Fibroblast of mammary gland (primary cell): ENCODE measurements around the gene MBOAT7.
"Not testable (repeated sequence)": the region's sequence is repeated elsewhere in the genome, so short reads cannot be mapped to it uniquely, and the experiment has no call there.

Experiments
- DNase-seq: peaks from one replicate; pipeline ENCODE4 v3.0.0-alpha.2; 2010; ENCODE audit warnings: low read depth
- H3K4me3 ChIP-seq: 2 replicates; pipeline ENCODE4 v1.5.1; 2011; ENCODE audit warnings: low read depth, mild to moderate bottlenecking, low read length, moderate library complexity; ENCODE audit not compliant: control insufficient read depth
- TF ChIP-seq, protein P1 (sequence below): conservative IDR thresholded peaks from 2 replicates; pipeline ENCODE4 v1.5.1; 2011; ENCODE audit warnings: low read depth, low read length, inconsistent platforms; ENCODE audit not compliant: control insufficient read depth, insufficient read depth

Gene MBOAT7

GRCh38 chr19:54197121-54197520 lies 7.7 kb upstream of the MBOAT7 start:
- TF ChIP-seq, protein P1, sequence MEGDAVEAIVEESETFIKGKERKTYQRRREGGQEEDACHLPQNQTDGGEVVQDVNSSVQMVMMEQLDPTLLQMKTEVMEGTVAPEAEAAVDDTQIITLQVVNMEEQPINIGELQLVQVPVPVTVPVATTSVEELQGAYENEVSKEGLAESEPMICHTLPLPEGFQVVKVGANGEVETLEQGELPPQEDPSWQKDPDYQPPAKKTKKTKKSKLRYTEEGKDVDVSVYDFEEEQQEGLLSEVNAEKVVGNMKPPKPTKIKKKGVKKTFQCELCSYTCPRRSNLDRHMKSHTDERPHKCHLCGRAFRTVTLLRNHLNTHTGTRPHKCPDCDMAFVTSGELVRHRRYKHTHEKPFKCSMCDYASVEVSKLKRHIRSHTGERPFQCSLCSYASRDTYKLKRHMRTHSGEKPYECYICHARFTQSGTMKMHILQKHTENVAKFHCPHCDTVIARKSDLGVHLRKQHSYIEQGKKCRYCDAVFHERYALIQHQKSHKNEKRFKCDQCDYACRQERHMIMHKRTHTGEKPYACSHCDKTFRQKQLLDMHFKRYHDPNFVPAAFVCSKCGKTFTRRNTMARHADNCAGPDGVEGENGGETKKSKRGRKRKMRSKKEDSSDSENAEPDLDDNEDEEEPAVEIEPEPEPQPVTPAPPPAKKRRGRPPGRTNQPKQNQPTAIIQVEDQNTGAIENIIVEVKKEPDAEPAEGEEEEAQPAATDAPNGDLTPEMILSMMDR, result no peak

GRCh38 chr19:54196536-54196935 lies 7.2 kb upstream of the MBOAT7 start:
- H3K4me3 ChIP-seq, result no peak overlapping the region
- TF ChIP-seq, protein P1, result no peak
- no peak for DNase-seq

More at GRCh38 chr19:54197121-54197520, 7.7 kb upstream of the MBOAT7 start:
- DNase-seq, result no peak
- no peak overlapping the region for H3K4me3 ChIP-seq

DNA sequence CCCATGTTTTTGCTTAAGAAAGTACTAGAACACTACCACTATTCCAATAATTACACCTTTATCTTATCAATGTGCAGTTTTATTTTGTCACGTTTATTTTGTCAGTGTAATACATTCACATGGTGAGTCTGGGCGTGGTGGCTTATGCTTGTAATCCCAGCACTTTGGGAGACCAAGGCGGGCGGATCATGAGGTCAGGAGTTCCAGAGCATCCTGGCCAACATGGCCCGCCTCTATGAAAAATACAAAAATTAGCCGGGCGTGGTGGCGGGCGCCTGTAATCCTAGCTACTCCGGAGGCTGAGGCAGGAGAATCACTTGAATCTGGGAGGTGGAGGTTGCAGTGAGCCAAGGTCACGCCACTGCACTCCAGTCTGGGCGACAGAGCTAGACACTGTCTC lies 5.1 kb upstream of the MBOAT7 start:
- not testable (repeated sequence) for H3K4me3 ChIP-seq, DNase-seq

DNA sequence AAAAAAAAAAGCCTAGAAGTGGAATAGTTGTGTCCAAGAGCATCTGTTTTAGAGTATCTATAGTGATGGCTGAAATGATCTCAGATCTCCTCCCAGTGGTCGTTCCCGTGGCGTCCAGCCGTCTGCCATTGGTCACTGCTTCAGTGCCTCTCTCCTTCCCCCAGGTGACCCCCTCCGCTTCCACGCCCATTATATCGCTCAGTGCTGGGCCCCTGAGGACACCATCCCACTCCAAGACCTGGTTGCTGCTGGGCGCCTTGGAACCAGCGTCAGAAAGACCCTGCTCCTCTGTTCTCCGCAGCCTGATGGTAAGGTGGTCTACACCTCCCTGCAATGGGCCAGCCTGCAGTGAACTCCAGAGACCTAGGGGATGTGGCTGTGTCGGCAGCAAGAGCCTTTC lies 3.6 kb upstream of the MBOAT7 start:
- no peak overlapping the region for H3K4me3 ChIP-seq
- DNase-seq, result no peak
- TF ChIP-seq, protein P1, result no peak

- TF ChIP-seq, protein P1, result no peak
- no peak for DNase-seq
- H3K4me3 ChIP-seq, result peak overlapping the region; percentile 74
Observed at GRCh38 chr19:54191811-54192453, 2.6 kb upstream of the MBOAT7 start.

DNA sequence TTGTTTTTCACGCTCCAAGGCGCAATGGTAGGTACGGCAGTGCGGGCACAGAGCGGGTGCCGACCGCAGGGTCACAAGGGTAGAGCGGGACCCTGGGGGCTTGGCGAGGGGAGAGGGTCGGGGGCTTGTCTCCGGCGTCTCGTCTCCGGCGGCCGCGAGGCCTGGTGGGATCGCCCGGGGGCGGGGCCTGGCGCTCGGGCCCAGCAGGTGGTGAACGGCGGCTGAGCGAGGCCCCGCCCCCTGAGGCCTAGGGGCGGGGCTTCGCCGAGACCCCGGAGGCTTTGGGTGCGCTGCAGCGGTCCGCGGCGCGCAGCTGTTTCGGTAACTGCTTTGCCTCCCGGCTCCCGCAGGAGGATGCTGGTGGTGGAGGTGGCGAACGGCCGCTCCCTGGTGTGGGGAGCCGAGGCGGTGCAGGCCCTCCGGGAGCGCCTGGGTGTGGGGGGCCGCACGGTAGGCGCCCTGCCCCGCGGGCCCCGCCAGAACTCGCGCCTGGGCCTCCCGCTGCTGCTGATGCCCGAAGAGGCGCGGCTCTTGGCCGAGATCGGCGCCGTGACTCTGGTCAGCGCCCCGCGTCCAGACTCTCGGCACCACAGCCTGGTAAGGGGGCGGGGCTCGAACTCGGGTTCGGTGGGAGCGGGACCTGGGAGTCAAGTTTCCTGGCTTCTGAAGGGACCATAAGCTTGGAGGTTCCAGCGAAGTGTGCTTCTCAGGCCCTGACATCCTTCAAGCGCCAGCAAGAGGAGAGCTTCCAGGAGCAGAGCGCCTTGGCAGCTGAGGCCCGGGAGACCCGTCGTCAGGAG lies 1.8 kb upstream of the MBOAT7 start, which contains the start of gene TSEN34:
TSEN34 (plus strand) TSS at position 298 of the 800 bp plus-strand sequence; CDS start at position 355, 57 bp downstream.
- DNase-seq, result peak; percentile 70
- peak within 1 kb of the TSS; percentile 74 for H3K4me3 ChIP-seq

DNA sequence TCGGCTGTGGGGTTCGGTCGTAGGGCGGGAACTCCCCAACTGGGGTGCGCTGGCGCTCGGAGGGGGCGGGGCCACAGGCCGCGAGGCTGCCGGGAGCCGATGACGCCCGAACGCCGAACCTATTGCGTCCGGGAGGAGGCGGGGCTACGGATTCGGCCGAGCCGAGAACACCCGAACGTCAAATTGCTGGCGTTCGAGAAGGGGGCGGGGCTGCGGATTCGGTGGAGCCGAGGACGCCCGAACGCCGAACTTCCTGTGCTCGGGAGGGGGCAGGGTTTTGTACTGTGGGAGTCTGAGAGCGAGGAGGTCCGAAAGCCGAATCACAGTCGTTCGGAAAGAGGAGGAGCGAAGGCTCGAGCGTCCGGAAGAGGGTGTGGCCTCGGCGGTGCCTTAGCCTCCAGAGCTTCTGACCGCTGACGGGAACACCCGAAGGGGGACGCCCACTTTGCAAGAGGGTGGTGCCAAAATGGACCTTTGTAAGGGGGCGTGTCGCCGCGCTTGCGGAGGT lies 1.2 kb upstream of the MBOAT7 start:
- peak; percentile 99 for DNase-seq
- peak overlapping the region; percentile 74 for H3K4me3 ChIP-seq
- TF ChIP-seq, protein P1, result no peak

More for the DNA sequence above, 1.8 kb upstream of the MBOAT7 start, which contains the start of gene TSEN34:
- TF ChIP-seq, protein P1, result no peak
